Measurements from ENCODE around the gene UBE2V1.

The UBE2V1 gene

GRCh38 chr20:50056408-50056926, 56.5 kb downstream of the UBE2V1 start:
- ATAC-seq (ENCODE audit: low read depth) (no peak), DNase-seq (ENCODE audit: low spot score) (no peak)
- H3K36me3 ChIP-seq (ENCODE audit: low read depth): no peaks in the 10 kb centered on the region
- no peaks in the 10 kb centered on the region for H3K9me3 ChIP-seq (ENCODE audit: severe bottlenecking)
- no peaks in the 10 kb centered on the region for H3K4me1 ChIP-seq (ENCODE audit: insufficient read depth, poor library complexity, severe bottlenecking)
- no peak overlapping the region for H3K27ac ChIP-seq (ENCODE audit: poor library complexity, severe bottlenecking)
- TF ChIP-seq, protein P1, sequence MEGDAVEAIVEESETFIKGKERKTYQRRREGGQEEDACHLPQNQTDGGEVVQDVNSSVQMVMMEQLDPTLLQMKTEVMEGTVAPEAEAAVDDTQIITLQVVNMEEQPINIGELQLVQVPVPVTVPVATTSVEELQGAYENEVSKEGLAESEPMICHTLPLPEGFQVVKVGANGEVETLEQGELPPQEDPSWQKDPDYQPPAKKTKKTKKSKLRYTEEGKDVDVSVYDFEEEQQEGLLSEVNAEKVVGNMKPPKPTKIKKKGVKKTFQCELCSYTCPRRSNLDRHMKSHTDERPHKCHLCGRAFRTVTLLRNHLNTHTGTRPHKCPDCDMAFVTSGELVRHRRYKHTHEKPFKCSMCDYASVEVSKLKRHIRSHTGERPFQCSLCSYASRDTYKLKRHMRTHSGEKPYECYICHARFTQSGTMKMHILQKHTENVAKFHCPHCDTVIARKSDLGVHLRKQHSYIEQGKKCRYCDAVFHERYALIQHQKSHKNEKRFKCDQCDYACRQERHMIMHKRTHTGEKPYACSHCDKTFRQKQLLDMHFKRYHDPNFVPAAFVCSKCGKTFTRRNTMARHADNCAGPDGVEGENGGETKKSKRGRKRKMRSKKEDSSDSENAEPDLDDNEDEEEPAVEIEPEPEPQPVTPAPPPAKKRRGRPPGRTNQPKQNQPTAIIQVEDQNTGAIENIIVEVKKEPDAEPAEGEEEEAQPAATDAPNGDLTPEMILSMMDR (IDR thresholded peaks at IDR 0.05; ENCODE audit: poor library complexity, severe bottlenecking): no peak
- no peaks in the 10 kb centered on the region for H3K27me3 ChIP-seq (ENCODE audit: insufficient read depth, poor library complexity, severe bottlenecking)
- H3K4me3 ChIP-seq (ENCODE audit: severe bottlenecking): no peak overlapping the region

DNA sequence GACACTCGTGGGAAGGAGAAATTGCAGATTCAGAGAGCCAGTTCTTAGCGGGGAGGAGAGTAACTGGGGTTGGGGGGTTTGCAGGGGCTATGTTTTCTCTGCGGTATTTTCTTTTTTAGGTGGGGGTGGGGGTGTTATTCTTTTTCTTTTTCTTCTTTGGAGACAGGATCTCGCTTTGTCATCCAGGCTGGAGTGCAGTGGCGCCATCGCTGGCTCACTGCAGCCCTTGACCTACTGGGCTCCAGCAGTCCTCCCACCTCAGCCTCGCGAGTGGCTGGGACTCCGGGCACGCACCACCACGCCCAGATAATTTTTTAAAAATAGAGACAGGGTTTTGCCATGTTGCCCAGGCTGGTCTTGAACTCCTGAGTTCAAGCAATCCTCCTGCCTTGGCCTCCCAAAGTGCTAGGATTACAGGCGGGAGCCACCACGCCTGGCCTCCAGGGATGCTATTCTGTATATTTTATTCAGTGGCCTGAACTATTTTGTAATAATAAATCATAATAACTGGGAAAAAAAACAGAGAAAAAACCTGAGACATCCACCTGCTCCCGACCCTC, 57.3 kb downstream of the UBE2V1 start:
- H3K4me1 ChIP-seq (ENCODE audit: insufficient read depth, poor library complexity, severe bottlenecking): no peaks in the 10 kb centered on the region
- no peak overlapping the region for H3K4me3 ChIP-seq (ENCODE audit: severe bottlenecking)
- no peaks in the 10 kb centered on the region for H3K9me3 ChIP-seq (ENCODE audit: severe bottlenecking)
- ATAC-seq (ENCODE audit: low read depth) (no peak), DNase-seq (ENCODE audit: low spot score) (no peak)
- TF ChIP-seq, protein P1 (IDR thresholded peaks at IDR 0.05; ENCODE audit: poor library complexity, severe bottlenecking): no peak
- H3K36me3 ChIP-seq (ENCODE audit: low read depth): no peaks in the 10 kb centered on the region
- no peak overlapping the region for H3K27ac ChIP-seq (ENCODE audit: poor library complexity, severe bottlenecking)
- H3K27me3 ChIP-seq (ENCODE audit: insufficient read depth, poor library complexity, severe bottlenecking): no peaks in the 10 kb centered on the region

GRCh38 chr20:50054626-50055511, 58.1 kb downstream of the UBE2V1 start:
- Histone ChIP-seq H3K9me3 (ENCODE audit: severe bottlenecking) (no peaks in the 10 kb centered on the region), H3K27me3 (ENCODE audit: insufficient read depth, poor library complexity, severe bottlenecking) (no peaks in the 10 kb centered on the region), H3K4me1 (ENCODE audit: insufficient read depth, poor library complexity, severe bottlenecking) (no peaks in the 10 kb centered on the region), H3K27ac (ENCODE audit: poor library complexity, severe bottlenecking) (no peak overlapping the region), H3K36me3 (ENCODE audit: low read depth) (no peaks in the 10 kb centered on the region), H3K4me3 (ENCODE audit: severe bottlenecking) (no peak overlapping the region)
- ATAC-seq (ENCODE audit: low read depth): no peak
- DNase-seq (ENCODE audit: low spot score): no peak
- TF ChIP-seq, protein P1 (IDR thresholded peaks at IDR 0.05; ENCODE audit: poor library complexity, severe bottlenecking): no peak

DNA sequence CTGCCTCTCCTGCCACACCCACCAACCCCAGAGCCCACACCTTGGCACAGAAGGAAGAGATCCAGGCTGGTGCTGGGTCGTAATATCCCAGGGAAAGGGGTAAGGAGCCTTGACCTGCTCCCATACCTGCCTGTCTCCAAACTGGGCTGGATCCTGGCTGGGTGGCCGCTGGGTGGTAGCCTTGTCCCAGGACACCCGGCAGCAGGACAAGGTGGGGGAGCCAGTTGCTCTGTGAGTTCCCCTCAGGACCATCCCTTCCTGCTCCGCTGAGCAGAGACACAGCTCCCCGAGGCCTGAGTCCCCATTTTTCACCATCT, 58.8 kb downstream of the UBE2V1 start:
- Histone ChIP-seq H3K4me3 (ENCODE audit: severe bottlenecking) (no peak overlapping the region), H3K4me1 (ENCODE audit: insufficient read depth, poor library complexity, severe bottlenecking) (no peaks in the 10 kb centered on the region), H3K27me3 (ENCODE audit: insufficient read depth, poor library complexity, severe bottlenecking) (no peaks in the 10 kb centered on the region), H3K9me3 (ENCODE audit: severe bottlenecking) (no peaks in the 10 kb centered on the region), H3K27ac (ENCODE audit: poor library complexity, severe bottlenecking) (no peak overlapping the region), H3K36me3 (ENCODE audit: low read depth) (no peaks in the 10 kb centered on the region)
- TF ChIP-seq, protein P1 (IDR thresholded peaks at IDR 0.05; ENCODE audit: poor library complexity, severe bottlenecking): no peak
- DNase-seq (ENCODE audit: low spot score) (no peak), ATAC-seq (ENCODE audit: low read depth) (no peak)
